Stimulated activated CD4-positive, alpha-beta T cell treated with anti-CD3 and anti-CD28 coated beads, Interleukin-1b, Interleukin-23, amount 100 ng/mL, for 1 hour (primary cell): ENCODE measurements around the gene DLL1.
"Not testable (repeated sequence)": the region's sequence is repeated elsewhere in the genome, so short reads cannot be mapped to it uniquely, and the experiment has no call there.

Experiments
- DNase-seq, 2 donors: peaks; one replicate each; pipeline ENCODE4 v3.0.0-alpha.2; 2020; ENCODE audit warnings: low read depth in 2 of 2

DLL1 gene, protein sequence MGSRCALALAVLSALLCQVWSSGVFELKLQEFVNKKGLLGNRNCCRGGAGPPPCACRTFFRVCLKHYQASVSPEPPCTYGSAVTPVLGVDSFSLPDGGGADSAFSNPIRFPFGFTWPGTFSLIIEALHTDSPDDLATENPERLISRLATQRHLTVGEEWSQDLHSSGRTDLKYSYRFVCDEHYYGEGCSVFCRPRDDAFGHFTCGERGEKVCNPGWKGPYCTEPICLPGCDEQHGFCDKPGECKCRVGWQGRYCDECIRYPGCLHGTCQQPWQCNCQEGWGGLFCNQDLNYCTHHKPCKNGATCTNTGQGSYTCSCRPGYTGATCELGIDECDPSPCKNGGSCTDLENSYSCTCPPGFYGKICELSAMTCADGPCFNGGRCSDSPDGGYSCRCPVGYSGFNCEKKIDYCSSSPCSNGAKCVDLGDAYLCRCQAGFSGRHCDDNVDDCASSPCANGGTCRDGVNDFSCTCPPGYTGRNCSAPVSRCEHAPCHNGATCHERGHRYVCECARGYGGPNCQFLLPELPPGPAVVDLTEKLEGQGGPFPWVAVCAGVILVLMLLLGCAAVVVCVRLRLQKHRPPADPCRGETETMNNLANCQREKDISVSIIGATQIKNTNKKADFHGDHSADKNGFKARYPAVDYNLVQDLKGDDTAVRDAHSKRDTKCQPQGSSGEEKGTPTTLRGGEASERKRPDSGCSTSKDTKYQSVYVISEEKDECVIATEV

GRCh38 chr6:170290296-170291128, at the start of gene DLL1:
TSS of gene DLL1 (minus strand) at chr6:170291078. CDS start at chr6:170290139, 939 bp downstream.
- DNase-seq = no peak

GRCh38 chr6:170335199-170335598, 44.3 kb upstream of the DLL1 start:
- not testable (repeated sequence) for DNase-seq

DNA sequence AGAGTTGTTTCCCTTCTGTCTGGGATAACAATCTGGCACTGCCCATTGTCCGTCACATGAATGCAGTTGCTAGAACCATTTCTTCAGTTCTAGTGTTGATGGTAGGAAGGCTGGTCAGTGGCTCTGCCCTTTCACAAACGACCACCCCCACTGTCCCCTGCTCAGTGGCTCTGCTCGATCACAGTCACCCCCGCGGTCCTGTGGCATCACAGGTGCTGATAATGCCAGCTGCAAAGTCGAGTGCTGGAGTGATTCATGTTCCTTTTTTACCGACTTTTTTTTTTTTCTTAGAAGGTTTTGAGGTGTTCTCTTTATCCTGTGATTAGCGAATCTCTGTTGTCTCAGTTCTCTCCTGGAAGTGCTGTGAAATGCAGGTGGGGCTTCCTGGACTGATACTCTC, 38.4 kb upstream of the DLL1 start:
- DNase-seq = no peak

DNA sequence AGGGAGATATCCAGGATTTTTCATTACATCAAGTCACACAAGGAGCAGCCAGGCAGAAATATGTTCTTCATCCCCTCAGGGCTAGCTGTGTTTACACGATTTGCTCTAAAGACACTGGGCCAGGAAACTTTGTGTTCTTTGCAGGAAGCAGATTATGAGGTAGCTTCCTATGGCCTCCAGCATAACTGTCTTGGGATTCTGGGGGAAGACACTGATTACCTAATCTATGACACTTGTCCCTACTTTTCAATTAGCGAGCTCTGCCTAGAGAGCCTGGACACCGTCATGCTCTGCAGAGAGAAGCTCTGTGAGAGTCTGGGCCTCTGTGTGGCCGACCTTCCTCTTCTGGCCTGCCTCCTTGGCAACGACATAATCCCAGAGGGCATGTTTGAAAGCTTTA, 26.8 kb upstream of the DLL1 start:
- DNase-seq = no peak

- DNase-seq = no peak
Observed at GRCh38 chr6:170317076-170317475, 26.2 kb upstream of the DLL1 start.

- DNase-seq = no peak
Observed at GRCh38 chr6:170316071-170316470, 25.2 kb upstream of the DLL1 start.

GRCh38 chr6:170314983-170315382, 24.1 kb upstream of the DLL1 start:
- no peak for DNase-seq

DNA sequence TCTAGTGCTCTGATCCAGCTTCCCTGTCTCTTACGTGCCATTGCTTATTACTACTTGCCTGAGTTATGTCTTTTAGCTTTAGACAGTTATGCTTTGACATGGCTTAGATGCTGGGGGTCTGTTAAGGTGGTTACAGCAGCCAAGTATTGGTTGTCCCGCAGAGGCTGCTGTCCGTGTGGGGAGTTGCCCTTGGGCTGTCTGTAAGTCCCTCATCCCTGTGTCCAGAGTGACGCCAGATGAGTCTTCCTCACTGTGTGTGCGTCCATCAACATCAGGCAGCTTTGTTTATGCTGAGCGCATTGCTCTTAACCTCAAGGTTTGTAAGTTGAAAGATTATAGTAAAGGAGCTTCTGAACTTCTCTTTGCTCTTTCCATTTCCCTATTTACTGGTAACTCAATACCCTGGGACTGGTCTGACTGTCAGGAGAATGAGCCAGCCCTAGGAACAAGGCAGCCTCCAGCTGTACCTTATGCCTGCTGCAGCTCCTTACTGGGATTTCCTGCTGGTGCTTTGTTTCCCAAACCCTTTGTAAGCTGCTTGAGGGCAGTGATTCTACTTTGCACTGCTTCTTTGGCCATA, 22.9 kb upstream of the DLL1 start:
- no peak for DNase-seq

DNA sequence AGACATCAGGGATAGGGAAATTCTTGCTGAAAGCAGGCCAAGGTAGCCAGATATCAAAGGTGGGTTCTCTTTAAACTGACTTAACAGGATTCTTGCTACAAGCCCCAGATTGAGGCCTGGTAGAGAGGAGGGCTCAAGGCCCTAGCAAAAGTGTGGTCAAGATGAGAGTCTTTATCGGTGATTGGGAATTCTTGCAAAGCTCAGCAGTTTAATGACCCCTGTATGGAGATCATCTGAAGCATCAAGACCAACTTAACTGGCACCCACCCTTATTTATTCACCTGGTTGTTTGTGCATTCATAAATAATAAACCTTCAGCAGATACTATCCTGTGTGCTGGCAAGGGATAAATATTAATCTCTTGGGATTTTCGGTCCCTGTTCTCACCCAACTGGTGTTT, 22.0 kb upstream of the DLL1 start:
- DNase-seq = no peak

- DNase-seq = no peak
Observed at GRCh38 chr6:170311696-170312095, 20.8 kb upstream of the DLL1 start.

GRCh38 chr6:170308761-170309160, 17.9 kb upstream of the DLL1 start:
- DNase-seq = no peak

DNA sequence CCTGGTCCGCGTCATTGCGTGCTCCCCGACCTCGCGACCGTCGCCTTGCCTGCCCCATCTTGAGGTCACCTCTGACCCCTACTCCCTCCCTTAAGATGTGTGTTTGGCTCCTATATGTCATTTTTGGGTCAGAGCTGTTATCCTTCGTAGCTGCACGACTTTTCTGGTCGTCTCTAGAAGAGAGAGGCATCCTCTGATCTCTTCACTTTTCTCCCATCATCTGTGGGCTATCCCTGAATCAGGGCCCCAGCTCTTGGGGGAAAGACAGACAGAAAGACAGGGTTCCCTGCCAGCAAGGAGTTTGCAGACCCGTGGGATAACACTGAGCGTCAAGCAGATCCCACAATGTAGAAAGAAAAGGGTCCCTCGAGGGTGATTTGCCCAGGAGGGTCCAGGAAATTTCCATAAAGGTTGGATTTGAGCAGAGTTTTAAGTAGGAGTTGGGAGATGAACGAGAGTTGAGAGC, 16.2 kb upstream of the DLL1 start:
- no peak for DNase-seq

DNA sequence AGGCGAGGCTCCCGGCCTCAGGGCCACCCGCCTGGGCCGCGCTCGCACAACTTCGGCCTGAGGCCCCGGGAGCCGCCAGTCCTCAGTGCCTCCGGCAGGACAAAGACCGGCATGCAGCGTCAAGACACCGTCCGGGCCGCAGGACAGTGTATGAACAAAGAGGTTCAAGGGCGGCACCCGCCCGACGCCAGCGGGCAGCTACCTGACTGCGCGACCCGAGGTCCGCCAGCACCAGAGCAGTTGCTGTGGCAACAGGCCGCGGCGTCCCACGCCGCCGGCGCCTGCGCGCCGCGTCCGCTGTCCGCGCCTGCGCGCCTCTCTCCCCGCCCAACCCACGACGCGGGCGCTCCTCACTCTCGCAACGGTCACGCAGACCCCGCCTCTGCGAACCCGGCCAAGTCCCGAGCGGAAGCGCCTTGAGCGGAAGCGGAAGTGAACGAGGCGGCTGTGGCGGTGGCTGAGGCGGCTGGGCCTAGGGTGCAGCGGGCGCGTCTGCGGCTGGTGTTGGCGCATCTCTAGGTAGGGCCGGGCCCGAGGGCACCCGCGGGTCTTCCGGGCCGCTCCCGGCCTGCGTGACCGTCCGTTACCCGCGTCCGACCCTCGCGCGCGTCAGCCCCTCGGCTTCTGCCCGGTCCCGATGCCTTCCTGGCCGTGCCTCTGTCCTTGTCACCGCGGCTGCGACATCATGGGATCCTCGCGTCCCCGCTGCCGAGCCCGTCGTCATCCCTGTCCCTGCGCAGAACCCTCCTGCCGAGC, 15.6 kb upstream of the DLL1 start, which contains the start of gene FAM120B:
Gene FAM120B, plus strand, starts transcription at position 435 of the 756 bp plus-strand sequence. CDS start 10,633 bp downstream, outside the sequence.
- DNase-seq = peak; percentile 84 to 89

DNA sequence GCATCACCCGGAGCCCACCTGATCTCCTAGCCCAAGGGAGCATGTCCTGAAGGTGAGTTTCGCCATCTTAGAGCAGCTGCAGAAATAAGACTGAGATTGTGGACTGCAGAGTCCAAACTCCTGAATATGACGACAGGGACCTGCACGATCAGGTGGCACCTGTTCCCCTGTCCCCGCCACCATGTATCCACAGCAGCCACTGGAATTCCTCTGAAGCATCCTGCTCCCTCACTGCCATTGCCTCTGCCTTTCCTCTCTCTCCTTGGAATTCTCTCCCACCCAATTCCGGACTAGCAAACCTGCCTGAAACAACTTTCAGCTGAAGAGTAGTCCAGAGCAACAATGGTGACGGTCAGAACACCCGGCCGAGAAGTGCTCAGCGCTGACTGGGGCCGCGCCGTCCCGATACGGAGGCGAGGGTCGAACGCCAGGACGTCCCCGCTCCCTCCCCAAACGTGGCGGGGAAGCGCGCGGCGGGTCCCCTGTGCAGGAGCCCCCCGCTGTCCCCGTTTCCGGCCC, 15.0 kb upstream of the DLL1 start:
- DNase-seq = no peak

DNA sequence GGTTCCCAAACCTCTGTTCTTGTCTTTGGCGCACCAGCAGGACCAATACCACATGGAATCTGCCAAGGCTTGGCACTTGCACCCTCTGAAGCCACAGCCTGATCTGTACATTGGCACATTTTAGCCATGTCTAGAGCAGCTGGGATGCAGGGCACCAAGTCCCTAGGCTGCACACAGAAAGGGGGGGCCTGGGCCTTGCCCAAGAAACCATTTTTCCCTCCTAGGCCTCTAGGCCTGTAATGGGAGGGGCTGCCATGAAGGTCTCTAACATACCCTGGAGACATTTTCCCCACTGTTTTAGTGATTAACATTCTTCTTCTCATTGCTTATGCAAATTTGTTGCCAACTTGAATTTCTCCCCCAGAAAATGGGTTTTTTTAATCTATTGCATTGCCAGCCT, 10.3 kb upstream of the DLL1 start:
- no peak for DNase-seq

- DNase-seq = no peak
Observed at GRCh38 chr6:170298688-170299087, 7.8 kb upstream of the DLL1 start.

DNA sequence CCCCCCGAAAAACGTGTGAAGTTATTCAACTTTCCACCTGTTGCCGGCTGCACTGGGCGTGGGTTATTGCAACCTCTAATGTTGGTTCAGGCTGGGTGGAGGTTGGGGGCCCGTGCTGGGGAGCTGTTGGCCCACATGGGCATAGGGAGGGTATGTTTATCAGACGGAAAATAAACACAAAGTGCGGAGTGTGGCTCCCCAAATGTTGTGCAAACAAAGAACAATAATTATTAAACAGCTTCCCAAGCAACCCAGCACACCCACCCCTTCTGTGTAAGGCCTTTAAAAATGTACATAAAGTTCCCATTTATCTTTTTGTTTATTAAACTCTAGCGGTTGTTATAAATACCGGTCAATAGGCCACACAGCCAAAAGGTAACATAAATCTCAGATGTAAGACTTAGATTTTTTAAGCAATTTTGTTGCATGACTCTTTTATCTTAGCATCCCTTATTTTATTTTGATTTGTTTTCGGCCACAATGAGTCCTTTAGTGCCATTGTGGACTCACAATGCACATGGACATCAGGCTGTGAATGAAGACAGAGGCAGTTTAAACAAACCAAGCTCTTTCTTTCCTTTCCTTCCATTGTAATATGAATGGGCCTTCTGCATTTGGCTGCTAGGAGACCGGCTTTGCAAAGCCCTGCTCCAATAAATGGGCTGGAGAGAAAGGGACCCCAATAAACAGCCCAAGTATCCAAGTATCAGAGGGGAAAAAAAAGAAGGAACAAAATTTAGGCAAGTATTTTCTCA, 6.9 kb upstream of the DLL1 start:
- no peak for DNase-seq

DNA sequence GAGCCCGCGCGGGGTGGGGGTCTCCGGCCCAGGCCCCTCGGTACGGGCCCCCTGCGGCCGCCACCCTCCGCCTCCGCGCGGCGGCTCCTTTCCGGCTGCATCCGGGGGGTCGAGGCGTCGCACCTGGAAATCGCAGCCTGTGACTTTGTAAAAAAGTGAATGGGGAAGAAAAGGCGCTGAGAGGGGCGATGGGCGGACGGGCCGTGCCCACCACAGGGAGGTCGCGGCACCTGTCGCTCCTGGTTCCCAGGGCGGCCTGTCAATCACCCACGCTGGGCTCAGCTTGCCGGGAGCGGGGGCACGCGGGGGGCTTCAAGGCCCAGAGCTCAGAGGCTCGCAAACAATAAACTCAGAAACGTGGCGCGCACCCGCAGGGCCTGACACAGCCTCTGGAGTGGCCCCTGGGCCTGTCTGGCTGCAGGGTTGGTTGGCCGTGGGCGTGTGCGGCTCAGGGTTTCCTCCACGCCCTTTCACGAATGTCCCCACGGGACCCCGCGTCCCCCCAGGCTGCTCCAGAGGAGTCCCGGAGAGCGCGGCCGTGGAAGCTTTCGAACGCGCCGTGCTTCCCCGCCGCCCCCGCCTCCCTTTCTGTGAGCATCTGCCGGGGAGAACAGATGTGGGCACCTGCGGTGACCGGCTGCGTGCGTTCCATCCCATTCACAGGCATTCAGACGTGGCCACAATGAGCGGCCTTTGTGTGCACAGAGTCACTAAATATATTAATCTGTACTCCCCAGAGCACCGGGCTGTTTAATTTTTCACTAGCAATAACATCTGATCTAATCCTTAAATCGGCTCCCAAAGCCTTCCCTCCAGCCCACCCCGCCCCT, 6.1 kb upstream of the DLL1 start:
- DNase-seq = no peak

GRCh38 chr6:170296423-170296745, 5.5 kb upstream of the DLL1 start:
- DNase-seq = no peak
